Placental pericyte (primary cell): ENCODE data around the gene ROBO2. TPM values are rescaled to one million over a fixed set of nuclear protein-coding genes. Genes with fewer than 3 reads are reported as not detected.

Experiments used
- small RNA-seq: library from RNA; depleted of rRNA; stranded (forward); fragments of <200 nt; gene quantifications from one replicate; pipeline ENCODE3, GENCODE V24; 2012; ENCODE audit warnings: low replicate concordance
- total RNA-seq: library from RNA; depleted of rRNA; stranded (reverse); fragments of >200 nt; gene quantifications from 2 replicates; pipeline ENCODE4 v1.2.3, GENCODE V29; 2012

The ROBO2 gene, protein sequence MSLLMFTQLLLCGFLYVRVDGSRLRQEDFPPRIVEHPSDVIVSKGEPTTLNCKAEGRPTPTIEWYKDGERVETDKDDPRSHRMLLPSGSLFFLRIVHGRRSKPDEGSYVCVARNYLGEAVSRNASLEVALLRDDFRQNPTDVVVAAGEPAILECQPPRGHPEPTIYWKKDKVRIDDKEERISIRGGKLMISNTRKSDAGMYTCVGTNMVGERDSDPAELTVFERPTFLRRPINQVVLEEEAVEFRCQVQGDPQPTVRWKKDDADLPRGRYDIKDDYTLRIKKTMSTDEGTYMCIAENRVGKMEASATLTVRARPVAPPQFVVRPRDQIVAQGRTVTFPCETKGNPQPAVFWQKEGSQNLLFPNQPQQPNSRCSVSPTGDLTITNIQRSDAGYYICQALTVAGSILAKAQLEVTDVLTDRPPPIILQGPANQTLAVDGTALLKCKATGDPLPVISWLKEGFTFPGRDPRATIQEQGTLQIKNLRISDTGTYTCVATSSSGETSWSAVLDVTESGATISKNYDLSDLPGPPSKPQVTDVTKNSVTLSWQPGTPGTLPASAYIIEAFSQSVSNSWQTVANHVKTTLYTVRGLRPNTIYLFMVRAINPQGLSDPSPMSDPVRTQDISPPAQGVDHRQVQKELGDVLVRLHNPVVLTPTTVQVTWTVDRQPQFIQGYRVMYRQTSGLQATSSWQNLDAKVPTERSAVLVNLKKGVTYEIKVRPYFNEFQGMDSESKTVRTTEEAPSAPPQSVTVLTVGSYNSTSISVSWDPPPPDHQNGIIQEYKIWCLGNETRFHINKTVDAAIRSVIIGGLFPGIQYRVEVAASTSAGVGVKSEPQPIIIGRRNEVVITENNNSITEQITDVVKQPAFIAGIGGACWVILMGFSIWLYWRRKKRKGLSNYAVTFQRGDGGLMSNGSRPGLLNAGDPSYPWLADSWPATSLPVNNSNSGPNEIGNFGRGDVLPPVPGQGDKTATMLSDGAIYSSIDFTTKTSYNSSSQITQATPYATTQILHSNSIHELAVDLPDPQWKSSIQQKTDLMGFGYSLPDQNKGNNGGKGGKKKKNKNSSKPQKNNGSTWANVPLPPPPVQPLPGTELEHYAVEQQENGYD (N-terminal part only)
- 0.66 and 4.7 TPM in 2 replicates for total RNA-seq

DNA sequence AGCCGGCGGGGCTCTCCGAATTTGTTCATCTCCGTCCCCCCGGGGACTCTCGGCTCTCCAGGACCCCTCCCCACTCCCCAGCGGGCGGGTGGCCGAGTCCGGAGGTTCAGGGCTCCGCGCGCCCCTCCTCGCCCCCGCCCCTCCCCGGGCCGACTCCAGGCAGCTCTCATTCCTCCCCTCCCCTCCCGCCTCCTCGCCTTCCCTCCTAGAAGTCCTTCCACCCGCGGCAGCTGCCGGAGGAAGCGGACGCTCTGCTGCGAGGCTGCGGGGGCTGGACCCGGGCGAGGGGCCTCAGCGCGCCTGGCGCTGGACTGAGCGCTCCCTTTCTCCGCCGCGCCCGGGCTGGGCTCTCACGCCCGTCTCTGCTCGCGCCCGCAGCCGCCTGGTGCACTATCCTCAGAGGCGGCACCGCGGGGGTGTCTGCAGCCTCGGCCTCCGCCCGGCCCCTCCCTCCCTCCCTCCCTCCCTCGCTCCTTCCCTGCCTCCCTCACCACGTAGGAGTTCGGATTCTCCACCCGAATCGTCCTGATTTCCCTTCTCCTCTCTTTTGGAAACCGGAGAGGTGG is at the start of gene ROBO2:
TSS of gene ROBO2 (plus strand) at position 494 of the 566 bp plus-strand sequence. CDS start 687 bp downstream, outside the sequence.

Small RNA genes within 50 kb of the gene (small RNA-seq; reads per million reads assigned to genes)
- not detected for gene RNU6-386P
